HEK293 (cell line): ENCODE data around the gene FAM24B.

ENCODE experiments used
- CTCF ChIP-seq: fragments of 450-650 bp; formaldehyde crosslinking; IDR thresholded peaks from 2 replicates; pipeline ENCODE4 v1.5.1; 2016; ENCODE audit warnings: missing biosample characterization, missing genetic modification characterization
- TCF7L2 ChIP-seq: IDR thresholded peaks from 2 replicates; pipeline ENCODE4 v1.6.1; 2011; ENCODE audit warnings: low read depth, mild to moderate bottlenecking, inconsistent platforms, low read length, moderate library complexity, borderline replicate concordance
- ZFP69B ChIP-seq: fragments of 450-650 bp; formaldehyde crosslinking; IDR thresholded peaks from 2 replicates; pipeline ENCODE4 v1.5.1; 2016; ENCODE audit warnings: missing biosample characterization, missing genetic modification characterization
- ZNF302 ChIP-seq: fragments of 450-650 bp; formaldehyde crosslinking; IDR thresholded peaks from 2 replicates; pipeline ENCODE4 v1.5.1; 2016; ENCODE audit warnings: missing biosample characterization, missing genetic modification characterization, low read depth
- TF ChIP-seq, protein P1 (sequence below): fragments of 450-650 bp; formaldehyde crosslinking; conservative IDR thresholded peaks from 2 replicates; pipeline ENCODE4 v1.5.1; 2016; ENCODE audit warnings: low read depth, missing biosample characterization, missing genetic modification characterization

- TF ChIP-seq CTCF (no peak), ZNF302 (tag by site-specific recombination) (no peak), TCF7L2 (no peak), ZFP69B (tag by site-specific recombination) (no peak)
- TF ChIP-seq, protein P1, sequence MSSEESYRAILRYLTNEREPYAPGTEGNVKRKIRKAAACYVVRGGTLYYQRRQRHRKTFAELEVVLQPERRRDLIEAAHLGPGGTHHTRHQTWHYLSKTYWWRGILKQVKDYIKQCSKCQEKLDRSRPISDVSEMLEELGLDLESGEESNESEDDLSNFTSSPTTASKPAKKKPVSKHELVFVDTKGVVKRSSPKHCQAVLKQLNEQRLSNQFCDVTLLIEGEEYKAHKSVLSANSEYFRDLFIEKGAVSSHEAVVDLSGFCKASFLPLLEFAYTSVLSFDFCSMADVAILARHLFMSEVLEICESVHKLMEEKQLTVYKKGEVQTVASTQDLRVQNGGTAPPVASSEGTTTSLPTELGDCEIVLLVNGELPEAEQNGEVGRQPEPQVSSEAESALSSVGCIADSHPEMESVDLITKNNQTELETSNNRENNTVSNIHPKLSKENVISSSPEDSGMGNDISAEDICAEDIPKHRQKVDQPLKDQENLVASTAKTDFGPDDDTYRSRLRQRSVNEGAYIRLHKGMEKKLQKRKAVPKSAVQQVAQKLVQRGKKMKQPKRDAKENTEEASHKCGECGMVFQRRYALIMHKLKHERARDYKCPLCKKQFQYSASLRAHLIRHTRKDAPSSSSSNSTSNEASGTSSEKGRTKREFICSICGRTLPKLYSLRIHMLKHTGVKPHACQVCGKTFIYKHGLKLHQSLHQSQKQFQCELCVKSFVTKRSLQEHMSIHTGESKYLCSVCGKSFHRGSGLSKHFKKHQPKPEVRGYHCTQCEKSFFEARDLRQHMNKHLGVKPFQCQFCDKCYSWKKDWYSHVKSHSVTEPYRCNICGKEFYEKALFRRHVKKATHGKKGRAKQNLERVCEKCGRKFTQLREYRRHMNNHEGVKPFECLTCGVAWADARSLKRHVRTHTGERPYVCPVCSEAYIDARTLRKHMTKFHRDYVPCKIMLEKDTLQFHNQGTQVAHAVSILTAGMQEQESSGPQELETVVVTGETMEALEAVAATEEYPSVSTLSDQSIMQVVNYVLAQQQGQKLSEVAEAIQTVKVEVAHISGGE, result no peak
Measured at GRCh38 chr10:122863216-122864193, 15.9 kb downstream of the FAM24B start.
